ENCODE measurements around the gene TUBB4A. TPM values are rescaled to one million over a fixed set of nuclear protein-coding genes. Genes with fewer than 3 reads are reported as not detected.

TUBB4A gene
- total RNA-seq, 1 experiment from 2014 or later: 4.4 TPM

GRCh38 chr19:6452223-6452614 is 49.9 kb downstream of the TUBB4A start:
- Histone ChIP-seq H3K36me3 (ENCODE audit: control insufficient read depth, insufficient read depth, low read length) (no peaks in the 10 kb centered on the region), H3K9me3 (ENCODE audit: control insufficient read depth, insufficient read depth, low read depth, low read length) (no peaks in the 10 kb centered on the region), H3K4me3 (ENCODE audit: low read depth in 2 of 2, low read length in 2 of 2) (no peak overlapping the region), H3K27ac (ENCODE audit: low read length) (no peak overlapping the region), H3K4me1 (ENCODE audit: control insufficient read depth, insufficient read depth, low read length) (no peaks in the 10 kb centered on the region), H3K27me3 (ENCODE audit: control insufficient read depth, insufficient read depth, low read length) (no peaks in the 10 kb centered on the region)
- ChIA-PET POLR2A (interaction anchor here (0.6 kb wide), 1 partner anchor 34 kb away, joined by 3 read pairs; no protein-coding TSS in a partner anchor), CTCF (no interaction called here)
- TF ChIP-seq TCF7L2 (IDR thresholded peaks at IDR 0.05; ENCODE audit: low read depth, low read length) (no peak), POLR2AphosphoS5 (IDR thresholded peaks at IDR 0.05; ENCODE audit: low read depth, low read length) (no peak), CTCF (IDR thresholded peaks at IDR 0.05) (no peak), SIN3A (IDR thresholded peaks at IDR 0.05; ENCODE audit: borderline replicate concordance, insufficient read depth, low read depth, low read length) (no peak)
- TF ChIP-seq, protein P1, sequence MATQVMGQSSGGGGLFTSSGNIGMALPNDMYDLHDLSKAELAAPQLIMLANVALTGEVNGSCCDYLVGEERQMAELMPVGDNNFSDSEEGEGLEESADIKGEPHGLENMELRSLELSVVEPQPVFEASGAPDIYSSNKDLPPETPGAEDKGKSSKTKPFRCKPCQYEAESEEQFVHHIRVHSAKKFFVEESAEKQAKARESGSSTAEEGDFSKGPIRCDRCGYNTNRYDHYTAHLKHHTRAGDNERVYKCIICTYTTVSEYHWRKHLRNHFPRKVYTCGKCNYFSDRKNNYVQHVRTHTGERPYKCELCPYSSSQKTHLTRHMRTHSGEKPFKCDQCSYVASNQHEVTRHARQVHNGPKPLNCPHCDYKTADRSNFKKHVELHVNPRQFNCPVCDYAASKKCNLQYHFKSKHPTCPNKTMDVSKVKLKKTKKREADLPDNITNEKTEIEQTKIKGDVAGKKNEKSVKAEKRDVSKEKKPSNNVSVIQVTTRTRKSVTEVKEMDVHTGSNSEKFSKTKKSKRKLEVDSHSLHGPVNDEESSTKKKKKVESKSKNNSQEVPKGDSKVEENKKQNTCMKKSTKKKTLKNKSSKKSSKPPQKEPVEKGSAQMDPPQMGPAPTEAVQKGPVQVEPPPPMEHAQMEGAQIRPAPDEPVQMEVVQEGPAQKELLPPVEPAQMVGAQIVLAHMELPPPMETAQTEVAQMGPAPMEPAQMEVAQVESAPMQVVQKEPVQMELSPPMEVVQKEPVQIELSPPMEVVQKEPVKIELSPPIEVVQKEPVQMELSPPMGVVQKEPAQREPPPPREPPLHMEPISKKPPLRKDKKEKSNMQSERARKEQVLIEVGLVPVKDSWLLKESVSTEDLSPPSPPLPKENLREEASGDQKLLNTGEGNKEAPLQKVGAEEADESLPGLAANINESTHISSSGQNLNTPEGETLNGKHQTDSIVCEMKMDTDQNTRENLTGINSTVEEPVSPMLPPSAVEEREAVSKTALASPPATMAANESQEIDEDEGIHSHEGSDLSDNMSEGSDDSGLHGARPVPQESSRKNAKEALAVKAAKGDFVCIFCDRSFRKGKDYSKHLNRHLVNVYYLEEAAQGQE (IDR thresholded peaks at IDR 0.05; ENCODE audit: insufficient read depth in 1 of 2, low read depth in 2 of 2, low read length in 1 of 2): no peak
- no TSS peak for BruUV-seq (replicated peaks)
- in situ Hi-C loops (cut with HindIII; ENCODE audit: low pct_unique_long_range_greater_than_20kb, low sequenced_read_pairs) (no loop called here), intact Hi-C loops (cut with micrococcal nuclease; ENCODE audit: unreplicated experiment) (no loop called here)
- ATAC-seq (no peak), DNase-seq (ENCODE audit: low read depth, low spot score) (no peak)

DNA sequence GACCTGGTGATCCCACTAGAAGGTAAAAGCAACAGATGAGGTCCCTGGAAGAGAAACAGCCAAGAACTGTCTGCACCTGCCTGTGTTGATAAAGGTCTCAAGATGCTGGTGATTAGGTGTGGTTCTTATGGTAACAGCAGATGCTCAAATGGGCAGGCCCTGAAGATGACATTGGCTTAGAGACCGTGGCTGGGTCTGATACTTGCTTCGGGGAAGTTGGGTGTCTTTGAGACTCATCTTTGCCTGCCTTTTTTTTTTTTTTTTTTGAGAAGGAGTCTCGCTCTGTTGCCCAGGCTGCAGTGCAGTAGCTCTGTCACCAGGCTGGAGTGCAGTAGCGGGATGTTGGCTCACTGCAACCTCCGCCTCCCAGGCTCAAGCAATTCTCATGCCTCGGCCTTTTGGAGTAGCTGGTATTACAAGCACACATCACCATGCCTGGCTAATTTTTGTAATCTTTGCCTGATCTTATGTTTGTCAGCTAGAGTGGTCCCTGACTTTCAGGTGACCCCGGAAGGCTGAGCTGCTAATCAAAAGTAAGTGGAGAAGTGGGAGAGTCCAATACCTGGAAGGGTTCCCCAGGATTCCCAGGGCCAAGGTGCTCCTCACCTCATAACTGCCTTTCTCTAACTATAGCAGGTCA is 50.4 kb downstream of the TUBB4A start:
- H3K27me3 ChIP-seq (ENCODE audit: control insufficient read depth, insufficient read depth, low read length): no peaks in the 10 kb centered on the region
- no peak overlapping the region for H3K4me3 ChIP-seq (ENCODE audit: low read depth in 2 of 2, low read length in 2 of 2)
- no peak overlapping the region for H3K27ac ChIP-seq (ENCODE audit: low read length)
- no peak for DNase-seq (ENCODE audit: low read depth, low spot score)
- no peak for ATAC-seq
- intact Hi-C loops (cut with micrococcal nuclease; ENCODE audit: unreplicated experiment) (no loop called here), in situ Hi-C loops (cut with HindIII; ENCODE audit: low pct_unique_long_range_greater_than_20kb, low sequenced_read_pairs) (no loop called here)
- POLR2A ChIA-PET: interaction anchor here (0.6 kb wide), 1 partner anchor 34 kb away, joined by 3 read pairs; no protein-coding TSS in a partner anchor
- H3K36me3 ChIP-seq (ENCODE audit: control insufficient read depth, insufficient read depth, low read length): no peaks in the 10 kb centered on the region
- H3K9me3 ChIP-seq (ENCODE audit: control insufficient read depth, insufficient read depth, low read depth, low read length): no peaks in the 10 kb centered on the region
- no peaks in the 10 kb centered on the region for H3K4me1 ChIP-seq (ENCODE audit: control insufficient read depth, insufficient read depth, low read length)
- no TSS peak for BruUV-seq (replicated peaks)
- TF ChIP-seq CTCF (IDR thresholded peaks at IDR 0.05) (no peak), SIN3A (IDR thresholded peaks at IDR 0.05; ENCODE audit: borderline replicate concordance, insufficient read depth, low read depth, low read length) (no peak), POLR2AphosphoS5 (IDR thresholded peaks at IDR 0.05; ENCODE audit: low read depth, low read length) (no peak), TCF7L2 (IDR thresholded peaks at IDR 0.05; ENCODE audit: low read depth, low read length) (no peak)
- TF ChIP-seq, protein P1 (IDR thresholded peaks at IDR 0.05; ENCODE audit: insufficient read depth in 1 of 2, low read depth in 2 of 2, low read length in 1 of 2): no peak
- CTCF ChIA-PET: no interaction called here
